Heart left ventricle (tissue), 16 donors: ENCODE data around the gene NMNAT3. TPM values are rescaled to one million over a fixed set of nuclear protein-coding genes. Genes with fewer than 3 reads are reported as not detected.

Source experiments
- ATAC-seq, 4 donors: fragments of 200-7000 bp; cut with Tn5 transposase; one replicate each; pipeline ENCODE4 v1.9.1; 2020 to 2022; ENCODE audit warnings: moderate library complexity in 4 of 4, mild to moderate bottlenecking in 3 of 4, moderate number of reproducible peaks in 1 of 4
- DNase-seq, 5 donors: peaks; one replicate each; pipeline ENCODE4 v3.0.0-alpha.2; 2020
- H3K27ac ChIP-seq, 12 donors: fragments of 200-600 bp; sonication (generic) in 4 of 12; one replicate each; pipeline versions ENCODE4 v1.5.0 to v1.8.0; 2016 to 2022; ENCODE audit warnings: mild to moderate bottlenecking in 2 of 12
- H3K27me3 ChIP-seq, 9 donors: fragments of 200-600 bp; sonication (generic) in 2 of 9; one replicate each; pipeline versions ENCODE4 v1.5.1 to v1.8.0; 2016 to 2022; ENCODE audit warnings: mild to moderate bottlenecking in 3 of 9
- H3K36me3 ChIP-seq, 9 donors: fragments of 200-600 bp; sonication (generic) in 2 of 9; one replicate each; pipeline versions ENCODE4 v1.5.0 to v1.8.0; 2018 to 2022; ENCODE audit warnings: mild to moderate bottlenecking in 2 of 9
- H3K4me1 ChIP-seq, 12 donors: fragments of 200-600 bp; sonication (generic) in 4 of 12; one replicate each; pipeline versions ENCODE4 v1.5.0 to v1.8.0; 2016 to 2022; ENCODE audit warnings: mild to moderate bottlenecking in 3 of 12
- H3K4me3 ChIP-seq, 12 donors: fragments of 200-600 bp; sonication (generic) in 4 of 12; one replicate each; pipeline versions ENCODE4 v1.5.0 to v1.8.0; 2017 to 2022; ENCODE audit warnings: mild to moderate bottlenecking in 9 of 12, moderate library complexity in 4 of 12
- H3K9me3 ChIP-seq, 12 donors: fragments of 200-600 bp; sonication (generic) in 4 of 12; one replicate each; pipeline versions ENCODE4 v1.5.0 to v1.8.0; 2016 to 2022; ENCODE audit warnings: mild to moderate bottlenecking in 1 of 12
- POLR2A ChIP-seq, 2 donors: fragments of 450-650 bp; IDR thresholded peaks; one replicate each; pipeline ENCODE4 v1.6.1; 2017; ENCODE audit warnings: antibody characterized with exemption in 2 of 2, mild to moderate bottlenecking in 2 of 2, moderate library complexity in 2 of 2
- WGBS, 4 donors: extraction: QIAGEN DNeasy Blood & Tissue Kit in 2 of 4; methylation state at CpG; one replicate each; pipeline versions ENCODE4 v1.1.5 to v1.1.7; 2013 to 2018; 5-methylcytosine and 5-hydroxymethylcytosine counted together
- intact Hi-C, 10 donors: fragments of 100-400 bp; cut with DNase I; formaldehyde crosslinking; loops; one replicate each; pipeline versions ENCODE4 v1.11.1 to v1.14.2; 2022
- polyA plus RNA-seq, 2 donors: library from polyadenylated mRNA; stranded (reverse); fragments of 200-250 nt; gene quantifications; one replicate each; pipeline ENCODE4 v1.2.3, GENCODE V29; 2013
- total RNA-seq, 9 donors: library from RNA; depleted of rRNA in 2 of 9; stranded (reverse); fragments of >200 nt in 2 of 9; fragmentation: NEBNext Ultra II Directional in 3 of 9; extraction: Animal tissue kit (Norgen Biotek cat#: 25700) in 3 of 9; gene quantifications; one replicate each; pipeline versions ENCODE4 v1.1.0 to v1.2.4, GENCODE V29; 2016 to 2023
- TF ChIP-seq, protein P1 (sequence below), 12 donors: fragments of 200-600 bp; sonication (generic) in 4 of 12; IDR thresholded peaks; one replicate each; pipeline versions ENCODE4 v1.5.0 to v1.8.0; 2018 to 2022; ENCODE audit warnings: antibody characterized with exemption in 12 of 12, mild to moderate bottlenecking in 5 of 12
- donor health status: ischemic (EF 13 %, LVEDD 7.1; RV severe dilation, severe dysfunction).
- donor health status: healthy with polysubstance abuse.
- donor health status: DM: no; HTN: yes; CAD: no.
- donor health status: DM: no; HTN: no; CAD: no.
- donor health status: ischemic (EF 25% LVEDD 6.9; RV normal size, moderate dysfunction).
- donor health status: ischemic (EF 25% LVEDD 5.7; RV mildly dilated, moderate dysfunction).
- donor health status: healthy.
- donor health status: DM: yes; HTN: yes; CAD: no.
- donor health status: ischemic (EF 35%, LVEDD 5.7; RV mildly dilated, moderate dysfunction).
- donor health status: nonischemic (EF 11% LVEDD 7.7; RV severe dilation, severe dysfunction).
- donor health status: DM: yes; HTN: yes; CAD: no.
- donor health status: PGD.
- donor health status: ischemic (EF 29% LVEDD 5.4; RV normal size, mild dysfunction).
- donor health status: nonischemic (EF 23%, LVEDD 6.1; RV moderate dilation, normal function).

The NMNAT3 gene
- total and polyA plus RNA-seq, 11 donors: 6.5 to 15.4 (median 11.0) TPM

DNA sequence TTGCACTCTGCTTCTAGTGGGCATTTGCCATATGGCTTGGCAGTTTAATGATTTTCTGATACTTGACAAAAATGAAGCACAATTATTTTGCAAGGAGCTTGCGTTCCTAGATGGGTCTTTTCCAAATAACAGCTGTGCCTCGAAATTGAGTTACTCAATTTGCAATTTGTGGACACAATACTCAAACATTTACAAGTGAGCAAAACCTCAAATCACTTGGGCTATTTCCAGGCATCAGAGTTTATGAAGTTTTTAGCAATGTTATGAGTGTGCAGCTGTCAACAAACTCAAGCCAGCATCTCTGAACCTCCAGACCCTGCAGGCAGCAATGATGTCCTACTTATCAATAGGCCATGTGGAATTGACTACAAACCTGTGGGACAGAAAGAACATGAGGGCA, 41.3 kb downstream of the NMNAT3 start:
- no peak for DNase-seq
- no peak for ATAC-seq
- intact Hi-C loops: no loop called here
- WGBS, 4 donors: 72 to 88% (median 78%) methylated on average over 2 of the region's 2 CpGs
- no peaks in the 10 kb centered on the region for H3K27me3 ChIP-seq
- H3K36me3 ChIP-seq: peaks cover 0 to 10% (median 0%) of the 10 kb centered on the region in 9 donors
- H3K27ac ChIP-seq: no peak overlapping the region
- H3K9me3 ChIP-seq: no peaks in the 10 kb centered on the region
- TF ChIP-seq POLR2A (IDR thresholded peaks at IDR 0.05): no peak
- TF ChIP-seq, protein P1, sequence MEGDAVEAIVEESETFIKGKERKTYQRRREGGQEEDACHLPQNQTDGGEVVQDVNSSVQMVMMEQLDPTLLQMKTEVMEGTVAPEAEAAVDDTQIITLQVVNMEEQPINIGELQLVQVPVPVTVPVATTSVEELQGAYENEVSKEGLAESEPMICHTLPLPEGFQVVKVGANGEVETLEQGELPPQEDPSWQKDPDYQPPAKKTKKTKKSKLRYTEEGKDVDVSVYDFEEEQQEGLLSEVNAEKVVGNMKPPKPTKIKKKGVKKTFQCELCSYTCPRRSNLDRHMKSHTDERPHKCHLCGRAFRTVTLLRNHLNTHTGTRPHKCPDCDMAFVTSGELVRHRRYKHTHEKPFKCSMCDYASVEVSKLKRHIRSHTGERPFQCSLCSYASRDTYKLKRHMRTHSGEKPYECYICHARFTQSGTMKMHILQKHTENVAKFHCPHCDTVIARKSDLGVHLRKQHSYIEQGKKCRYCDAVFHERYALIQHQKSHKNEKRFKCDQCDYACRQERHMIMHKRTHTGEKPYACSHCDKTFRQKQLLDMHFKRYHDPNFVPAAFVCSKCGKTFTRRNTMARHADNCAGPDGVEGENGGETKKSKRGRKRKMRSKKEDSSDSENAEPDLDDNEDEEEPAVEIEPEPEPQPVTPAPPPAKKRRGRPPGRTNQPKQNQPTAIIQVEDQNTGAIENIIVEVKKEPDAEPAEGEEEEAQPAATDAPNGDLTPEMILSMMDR (IDR thresholded peaks at IDR 0.05): no peak
- H3K4me1 ChIP-seq: no peaks in the 10 kb centered on the region
- H3K4me3 ChIP-seq: no peak overlapping the region

DNA sequence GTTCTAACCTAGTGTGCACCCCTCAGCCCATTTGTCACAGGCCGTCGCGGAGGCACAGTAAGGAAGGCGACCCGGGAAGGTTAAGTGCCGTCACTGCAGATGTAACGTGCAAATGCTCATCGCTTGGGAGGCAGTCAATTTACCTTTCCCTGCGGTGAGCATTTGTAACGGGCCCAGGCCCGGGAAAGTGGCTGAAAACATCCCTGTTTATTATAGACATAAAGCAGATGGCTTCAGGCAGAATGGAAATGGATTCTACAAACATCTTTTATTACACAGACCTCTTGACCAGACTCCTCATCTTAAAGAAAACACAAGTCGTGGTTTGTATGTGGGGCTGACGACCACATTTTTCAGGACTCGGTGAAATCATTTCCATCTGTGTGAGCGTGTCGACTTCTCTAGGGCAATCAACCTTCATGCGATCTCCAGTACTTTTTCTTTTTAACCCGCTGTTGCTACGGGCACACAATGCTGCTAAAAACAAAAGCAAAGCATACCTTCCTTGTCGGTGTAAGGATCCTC, 43.6 kb downstream of the NMNAT3 start:
- Histone ChIP-seq H3K36me3 (peaks cover 0 to 10% (median 0%) of the 10 kb centered on the region in 9 donors), H3K27me3 (no peaks in the 10 kb centered on the region), H3K4me1 (peaks cover 0 to 4% (median 0%) of the 10 kb centered on the region in 12 donors), H3K27ac (no peak overlapping the region), H3K4me3 (no peak overlapping the region), H3K9me3 (no peaks in the 10 kb centered on the region)
- 91 to 94% (median 92%) methylated on average over 20 of the region's 20 CpGs for WGBS, 4 donors
- no peak for DNase-seq
- intact Hi-C loops: no loop called here
- no peak for ATAC-seq
- TF ChIP-seq POLR2A (IDR thresholded peaks at IDR 0.05): no peak
- TF ChIP-seq, protein P1 (IDR thresholded peaks at IDR 0.05): no peak

DNA sequence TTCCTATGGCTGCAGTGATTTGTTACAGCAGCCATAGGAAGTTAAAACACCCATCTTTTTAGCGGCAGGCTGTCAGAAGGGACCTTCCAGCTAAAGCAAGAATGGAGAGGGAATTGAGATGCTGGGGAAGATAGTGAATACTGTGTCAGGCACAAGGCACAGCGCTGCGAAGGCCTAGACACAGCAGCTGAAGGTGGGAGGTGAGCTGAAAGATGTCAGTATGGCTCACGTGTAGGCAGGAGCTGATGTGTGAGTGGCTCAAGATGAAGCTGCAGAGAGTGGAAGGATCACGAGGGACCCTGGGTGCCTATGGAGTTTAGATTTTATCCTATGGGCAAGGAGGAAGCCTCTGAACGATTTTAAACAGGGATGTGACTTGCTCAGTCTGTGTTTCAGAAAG, 44.3 kb downstream of the NMNAT3 start:
- H3K4me3 ChIP-seq: no peak overlapping the region
- H3K9me3 ChIP-seq: no peaks in the 10 kb centered on the region
- intact Hi-C loops: no loop called here
- peaks cover 0 to 4% (median 0%) of the 10 kb centered on the region in 12 donors for H3K4me1 ChIP-seq
- H3K27me3 ChIP-seq: no peaks in the 10 kb centered on the region
- DNase-seq (no peak), ATAC-seq (no peak)
- no peak overlapping the region for H3K27ac ChIP-seq
- 85 to 92% (median 88%) methylated on average over 6 of the region's 6 CpGs for WGBS, 4 donors
- TF ChIP-seq, protein P1 (IDR thresholded peaks at IDR 0.05): no peak
- TF ChIP-seq POLR2A (IDR thresholded peaks at IDR 0.05): no peak
- peaks cover 0 to 10% (median 0%) of the 10 kb centered on the region in 9 donors for H3K36me3 ChIP-seq

DNA sequence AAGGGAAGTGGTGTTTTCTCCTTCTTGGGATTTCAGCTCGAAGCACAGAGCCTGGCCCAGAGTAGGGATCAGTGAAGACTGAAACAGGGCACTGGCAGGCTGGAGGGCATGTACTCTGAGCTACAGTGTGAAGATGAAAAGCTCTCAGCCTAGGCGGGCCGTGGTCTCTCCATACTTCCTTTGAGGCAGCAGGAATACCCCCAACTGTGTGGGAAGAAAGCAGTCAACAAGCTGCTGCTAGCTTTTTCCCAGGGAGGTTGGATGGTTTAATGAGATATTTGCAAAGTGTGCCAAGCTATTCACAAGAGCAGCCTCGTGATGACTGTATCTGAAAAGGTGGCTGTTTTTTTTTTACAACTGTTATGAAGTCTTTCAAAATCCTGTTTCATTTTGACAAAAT, 47.2 kb downstream of the NMNAT3 start:
- 74 to 80% (median 76%) methylated on average over 4 of the region's 4 CpGs for WGBS, 4 donors
- H3K27me3 ChIP-seq: no peaks in the 10 kb centered on the region
- intact Hi-C loops: no loop called here
- H3K4me3 ChIP-seq: no peak overlapping the region
- no peak overlapping the region for H3K27ac ChIP-seq
- DNase-seq (no peak), ATAC-seq (no peak)
- H3K4me1 ChIP-seq: peaks cover 0 to 4% (median 0%) of the 10 kb centered on the region in 12 donors
- peaks cover 0 to 10% (median 0%) of the 10 kb centered on the region in 9 donors for H3K36me3 ChIP-seq
- H3K9me3 ChIP-seq: peaks cover 0 to 2% (median 0%) of the 10 kb centered on the region in 12 donors
- no peak for TF ChIP-seq POLR2A (IDR thresholded peaks at IDR 0.05)

DNA sequence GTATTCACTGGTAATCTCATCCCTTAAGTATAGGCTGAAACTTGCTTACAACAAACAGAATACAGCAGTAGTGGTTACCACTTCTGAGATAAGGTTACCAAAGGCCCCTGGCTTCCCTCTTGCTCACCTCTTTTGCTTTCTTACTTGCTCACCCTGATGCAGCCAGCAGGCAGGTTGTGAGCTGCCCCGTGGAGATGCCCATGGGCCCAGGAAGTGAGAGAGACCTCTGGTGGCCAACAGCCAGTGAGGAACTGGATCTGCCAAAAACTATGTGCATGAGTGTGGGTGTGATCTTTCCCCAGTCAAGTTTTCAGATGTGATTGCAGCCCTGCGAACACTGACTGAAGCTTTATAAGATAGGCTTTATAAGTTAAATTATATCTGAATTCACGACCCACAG, 48.7 kb downstream of the NMNAT3 start:
- no peak for DNase-seq
- no peak overlapping the region for H3K27ac ChIP-seq
- TF ChIP-seq, protein P1 (IDR thresholded peaks at IDR 0.05): no peak
- TF ChIP-seq POLR2A (IDR thresholded peaks at IDR 0.05): no peak
- peaks cover 0 to 4% (median 0%) of the 10 kb centered on the region in 12 donors for H3K4me1 ChIP-seq
- ATAC-seq: no peak
- no peaks in the 10 kb centered on the region for H3K27me3 ChIP-seq
- H3K4me3 ChIP-seq: no peak overlapping the region
- 72 to 80% (median 76%) methylated on average over 3 of the region's 3 CpGs for WGBS, 4 donors
- peaks cover 0 to 2% (median 0%) of the 10 kb centered on the region in 12 donors for H3K9me3 ChIP-seq
- intact Hi-C loops: no loop called here
- peaks cover 0 to 7% (median 0%) of the 10 kb centered on the region in 9 donors for H3K36me3 ChIP-seq
